Measurements from ENCODE around the gene EGFR. TPM values are rescaled to one million over a fixed set of nuclear protein-coding genes. Genes with fewer than 3 reads are reported as not detected.

The EGFR gene
- total and polyA plus RNA-seq, 2 donors, result 16.4 to 28.2 TPM

- no peak overlapping the region for H3K27ac ChIP-seq (ENCODE audit: low read depth)
- no peaks in the 10 kb centered on the region for H3K36me3 ChIP-seq (ENCODE audit: insufficient read depth)
- DNase-seq (ENCODE audit: extremely low spot score), result no peak
- H3K4me3 ChIP-seq (ENCODE audit: low read depth, low read length), result no peak overlapping the region
- WGBS, result 88% methylated on average over 7 of the region's 7 CpGs
- no peaks in the 10 kb centered on the region for H3K4me1 ChIP-seq (ENCODE audit: insufficient read depth)
Measured at GRCh38 chr7:55233001-55233400, 214.2 kb downstream of the EGFR start.

GRCh38 chr7:55234408-55234807, 215.6 kb downstream of the EGFR start:
- no peak overlapping the region for H3K4me3 ChIP-seq (ENCODE audit: low read depth, low read length)
- H3K27ac ChIP-seq (ENCODE audit: low read depth), result no peak overlapping the region
- no peaks in the 10 kb centered on the region for H3K4me1 ChIP-seq (ENCODE audit: insufficient read depth)
- no peaks in the 10 kb centered on the region for H3K36me3 ChIP-seq (ENCODE audit: insufficient read depth)
- no peak for DNase-seq (ENCODE audit: extremely low spot score)
- 90% methylated on average over 11 of the region's 11 CpGs for WGBS

- H3K27ac ChIP-seq (ENCODE audit: low read depth), result no peak overlapping the region
- H3K36me3 ChIP-seq (ENCODE audit: insufficient read depth), result no peaks in the 10 kb centered on the region
- H3K4me3 ChIP-seq (ENCODE audit: low read depth, low read length), result no peak overlapping the region
- DNase-seq (ENCODE audit: extremely low spot score), result no peak
- 92% methylated on average over 14 of the region's 14 CpGs for WGBS
- H3K4me1 ChIP-seq (ENCODE audit: insufficient read depth), result no peaks in the 10 kb centered on the region
Measured at GRCh38 chr7:55235115-55235514, 216.3 kb downstream of the EGFR start.

DNA sequence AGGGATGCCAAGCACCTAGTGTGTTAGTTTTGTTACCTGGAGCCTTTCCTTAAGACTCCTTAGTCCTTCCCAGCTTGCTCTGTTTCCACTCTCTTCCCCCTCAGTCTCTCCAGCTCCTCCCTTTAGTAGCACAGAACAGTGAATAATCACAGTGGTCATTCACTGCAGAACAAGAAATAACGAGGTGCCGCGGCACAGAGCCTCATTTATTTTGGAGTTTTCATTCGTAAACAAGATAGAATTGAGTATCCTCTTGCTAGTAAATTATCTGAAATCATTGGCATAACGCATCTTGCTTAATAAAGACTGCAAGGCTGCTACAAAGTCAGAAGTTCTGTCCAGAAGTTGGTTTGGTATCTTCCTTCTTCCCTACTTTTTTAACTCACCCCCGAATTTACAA, 217.0 kb downstream of the EGFR start:
- H3K4me1 ChIP-seq (ENCODE audit: insufficient read depth), result no peaks in the 10 kb centered on the region
- H3K27ac ChIP-seq (ENCODE audit: low read depth), result no peak overlapping the region
- no peak overlapping the region for H3K4me3 ChIP-seq (ENCODE audit: low read depth, low read length)
- H3K36me3 ChIP-seq (ENCODE audit: insufficient read depth), result no peaks in the 10 kb centered on the region
- WGBS, result 78% methylated on average over 6 of the region's 6 CpGs
- DNase-seq (ENCODE audit: extremely low spot score), result no peak

GRCh38 chr7:55236476-55236875, 217.7 kb downstream of the EGFR start:
- 72% methylated on average over 8 of the region's 8 CpGs for WGBS
- Histone ChIP-seq H3K36me3 (ENCODE audit: insufficient read depth) (no peaks in the 10 kb centered on the region), H3K4me1 (ENCODE audit: insufficient read depth) (no peaks in the 10 kb centered on the region), H3K27ac (ENCODE audit: low read depth) (no peak overlapping the region), H3K4me3 (ENCODE audit: low read depth, low read length) (no peak overlapping the region)
- DNase-seq (ENCODE audit: extremely low spot score), result no peak

- H3K27ac ChIP-seq (ENCODE audit: low read depth), result no peak overlapping the region
- no peak overlapping the region for H3K4me3 ChIP-seq (ENCODE audit: low read depth, low read length)
- WGBS, result 76% methylated on average over 15 of the region's 15 CpGs
- H3K36me3 ChIP-seq (ENCODE audit: insufficient read depth), result no peaks in the 10 kb centered on the region
- no peaks in the 10 kb centered on the region for H3K4me1 ChIP-seq (ENCODE audit: insufficient read depth)
- DNase-seq (ENCODE audit: extremely low spot score), result no peak
Measured at GRCh38 chr7:55237156-55237893, 218.5 kb downstream of the EGFR start.

DNA sequence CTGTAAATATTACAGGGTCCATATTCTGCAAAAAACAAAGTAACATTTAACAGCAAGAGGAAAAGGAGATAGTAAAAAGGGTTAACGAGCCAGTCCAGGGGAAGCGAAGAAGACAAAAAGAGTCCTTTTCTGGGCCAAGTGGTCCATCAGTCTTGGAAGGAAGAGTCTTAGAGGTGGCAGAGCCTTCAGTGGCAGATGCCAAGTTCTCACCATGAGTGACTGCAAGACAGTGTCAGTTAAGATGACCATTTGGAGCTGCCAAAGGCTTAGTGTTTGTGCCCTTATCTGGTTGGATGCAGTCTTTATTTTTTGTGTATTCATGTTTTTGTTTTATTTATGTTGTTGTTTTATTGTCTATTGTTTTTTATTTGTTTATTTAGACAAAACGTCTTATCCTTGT, 220.6 kb downstream of the EGFR start:
- H3K36me3 ChIP-seq (ENCODE audit: insufficient read depth), result no peaks in the 10 kb centered on the region
- H3K27ac ChIP-seq (ENCODE audit: low read depth), result no peak overlapping the region
- H3K4me1 ChIP-seq (ENCODE audit: insufficient read depth), result no peaks in the 10 kb centered on the region
- no peak overlapping the region for H3K4me3 ChIP-seq (ENCODE audit: low read depth, low read length)
- DNase-seq (ENCODE audit: extremely low spot score), result no peak
- 69% methylated on average over 3 of the region's 3 CpGs for WGBS

- H3K4me3 ChIP-seq (ENCODE audit: low read depth, low read length), result no peak overlapping the region
- WGBS, result 89% methylated on average over 16 of the region's 16 CpGs
- no peaks in the 10 kb centered on the region for H3K36me3 ChIP-seq (ENCODE audit: insufficient read depth)
- no peak for DNase-seq (ENCODE audit: extremely low spot score)
- H3K4me1 ChIP-seq (ENCODE audit: insufficient read depth), result no peaks in the 10 kb centered on the region
- no peak overlapping the region for H3K27ac ChIP-seq (ENCODE audit: low read depth)
Measured at GRCh38 chr7:55240418-55241142, 221.8 kb downstream of the EGFR start.

DNA sequence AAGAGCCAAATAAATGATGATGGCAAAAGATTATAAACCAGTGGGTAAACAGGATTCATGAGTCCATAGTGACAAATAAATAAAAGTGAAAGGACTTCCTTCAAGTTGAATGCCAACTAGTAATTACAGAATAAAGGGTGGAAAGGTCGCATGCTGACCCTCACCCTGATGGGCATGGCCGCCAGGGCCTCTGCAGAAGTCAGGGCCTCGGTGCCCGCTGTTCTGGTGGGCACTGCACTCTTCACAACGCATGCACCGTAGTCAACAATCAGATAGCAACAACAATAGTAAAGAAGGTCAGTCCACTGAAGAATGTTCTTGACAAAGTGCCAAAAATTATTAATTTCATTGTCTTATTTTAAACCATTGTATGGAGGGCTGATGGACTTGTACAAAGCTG, 223.1 kb downstream of the EGFR start:
- no peak for DNase-seq (ENCODE audit: extremely low spot score)

GRCh38 chr7:55242613-55243012, 223.8 kb downstream of the EGFR start:
- WGBS, result 72% methylated on average over 2 of the region's 2 CpGs
- Histone ChIP-seq H3K27ac (ENCODE audit: low read depth) (no peak overlapping the region), H3K4me3 (ENCODE audit: low read depth, low read length) (no peak overlapping the region), H3K4me1 (ENCODE audit: insufficient read depth) (no peaks in the 10 kb centered on the region), H3K36me3 (ENCODE audit: insufficient read depth) (no peaks in the 10 kb centered on the region)
- DNase-seq (ENCODE audit: extremely low spot score), result no peak

More for the DNA sequence above, 223.1 kb downstream of the EGFR start:
- H3K36me3 ChIP-seq (ENCODE audit: insufficient read depth), result no peaks in the 10 kb centered on the region
- 89% methylated on average over 6 of the region's 6 CpGs for WGBS
- H3K27ac ChIP-seq (ENCODE audit: low read depth), result no peak overlapping the region
- no peaks in the 10 kb centered on the region for H3K4me1 ChIP-seq (ENCODE audit: insufficient read depth)
- no peak overlapping the region for H3K4me3 ChIP-seq (ENCODE audit: low read depth, low read length)

DNA sequence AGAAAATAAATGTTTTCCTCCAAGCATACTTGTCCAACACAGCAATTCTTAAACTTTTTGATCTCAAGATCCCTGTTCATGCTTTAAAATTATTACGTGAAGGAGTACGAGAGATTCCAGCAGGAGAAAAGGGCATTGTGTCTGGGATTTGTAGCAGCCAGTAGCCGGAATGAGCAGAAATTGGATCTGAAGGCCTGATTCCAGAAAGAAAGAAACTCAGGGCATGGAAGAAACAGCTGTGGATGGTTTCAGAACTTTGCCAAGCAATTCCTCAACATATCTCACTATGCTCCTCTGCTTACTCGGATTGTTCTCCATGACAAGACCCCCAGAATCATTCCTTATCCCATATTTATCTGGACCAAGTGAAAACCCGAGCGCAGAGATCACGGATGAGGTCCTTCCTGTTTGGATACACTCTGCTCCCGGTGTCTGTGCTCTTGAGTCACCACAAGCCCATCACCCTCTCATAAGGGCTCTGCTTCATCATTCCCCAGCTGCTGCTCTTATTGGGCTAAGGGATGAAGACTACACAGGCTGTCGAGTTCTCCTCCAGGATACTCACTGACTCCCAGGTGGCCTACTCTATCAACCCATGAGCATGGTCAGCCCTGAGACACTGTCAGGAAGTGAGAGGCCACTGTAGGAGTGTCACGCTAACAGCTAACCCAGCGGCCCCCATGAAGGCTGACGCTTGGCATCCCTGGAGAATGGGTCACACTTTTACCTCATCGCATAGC, 225.4 kb downstream of the EGFR start:
- Histone ChIP-seq H3K27ac (ENCODE audit: low read depth) (no peak overlapping the region), H3K36me3 (ENCODE audit: insufficient read depth) (no peaks in the 10 kb centered on the region), H3K4me3 (ENCODE audit: low read depth, low read length) (no peak overlapping the region), H3K4me1 (ENCODE audit: insufficient read depth) (no peaks in the 10 kb centered on the region)
- no peak for DNase-seq (ENCODE audit: extremely low spot score)
- WGBS, result 95% methylated on average over 13 of the region's 13 CpGs

DNA sequence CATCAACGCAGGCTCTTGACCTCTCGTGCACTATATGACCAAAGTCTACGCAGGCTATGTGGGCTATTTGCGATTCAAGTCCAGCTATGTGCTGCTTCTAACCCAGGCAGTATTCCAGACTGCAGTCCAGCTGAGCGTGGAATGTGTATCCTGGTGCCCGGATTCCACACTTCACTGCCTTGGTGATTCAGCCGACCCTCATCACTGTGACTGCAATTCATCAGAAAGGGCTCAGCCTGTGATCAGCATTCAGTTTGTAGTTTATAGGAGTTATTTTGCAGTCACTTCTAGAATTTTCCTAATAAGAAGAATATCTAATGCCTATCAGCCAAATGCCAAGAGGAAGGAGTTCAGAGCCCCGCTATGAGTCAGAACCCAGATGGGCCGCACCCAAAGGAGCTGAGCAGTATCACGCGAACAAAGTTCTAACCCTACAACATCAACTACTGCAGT, 226.5 kb downstream of the EGFR start:
- no peak for DNase-seq (ENCODE audit: extremely low spot score)
- Histone ChIP-seq H3K4me3 (ENCODE audit: low read depth, low read length) (no peak overlapping the region), H3K36me3 (ENCODE audit: insufficient read depth) (no peaks in the 10 kb centered on the region), H3K4me1 (ENCODE audit: insufficient read depth) (no peaks in the 10 kb centered on the region), H3K27ac (ENCODE audit: low read depth) (no peak overlapping the region)
- WGBS, result 77% methylated on average over 11 of the region's 11 CpGs

DNA sequence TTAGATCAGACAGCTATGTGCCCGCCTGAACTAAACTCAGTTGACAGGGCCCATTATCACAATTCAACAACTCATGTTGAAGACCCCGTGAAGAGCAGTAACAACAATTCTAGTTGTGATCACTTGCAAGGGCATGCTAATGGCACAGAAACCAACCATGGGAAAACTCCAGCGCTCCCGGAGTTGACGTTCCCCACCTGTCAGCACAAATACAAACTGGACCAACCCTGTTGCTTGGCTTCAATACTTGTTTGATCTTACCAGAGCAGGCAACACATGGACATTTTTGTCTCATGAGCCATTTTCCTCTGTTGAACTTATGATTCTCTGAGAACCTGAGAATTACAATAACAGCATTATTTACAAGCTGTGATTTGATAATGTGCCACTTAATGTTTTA, 227.4 kb downstream of the EGFR start:
- Histone ChIP-seq H3K4me3 (ENCODE audit: low read depth, low read length) (no peak overlapping the region), H3K27ac (ENCODE audit: low read depth) (no peak overlapping the region), H3K4me1 (ENCODE audit: insufficient read depth) (no peaks in the 10 kb centered on the region), H3K36me3 (ENCODE audit: insufficient read depth) (no peaks in the 10 kb centered on the region)
- DNase-seq (ENCODE audit: extremely low spot score), result no peak
- WGBS, result 81% methylated on average over 5 of the region's 5 CpGs

- Histone ChIP-seq H3K4me3 (ENCODE audit: low read depth, low read length) (no peak overlapping the region), H3K36me3 (ENCODE audit: insufficient read depth) (no peaks in the 10 kb centered on the region), H3K4me1 (ENCODE audit: insufficient read depth) (no peaks in the 10 kb centered on the region), H3K27ac (ENCODE audit: low read depth) (no peak overlapping the region)
- WGBS, result 75% methylated on average over 1 of the region's 1 CpG
- DNase-seq (ENCODE audit: extremely low spot score), result no peak
Measured at GRCh38 chr7:55247428-55247827, 228.6 kb downstream of the EGFR start.

All from urinary bladder (tissue), 4 donors.